K562 (cell line): ENCODE measurements around the gene COQ8A.

Experiments used
- ATF4 ChIP-seq: fragments of 450-650 bp; formaldehyde crosslinking; IDR thresholded peaks from 2 replicates; pipeline ENCODE4 v1.4.0; 2022; ENCODE audit warnings: mild to moderate bottlenecking, moderate library complexity
- CTCF ChIP-seq, 3 experiments: IDR thresholded peaks in 2 of 3; conservative IDR thresholded peaks in 1 of 3; 2 replicates each; pipeline ENCODE4 v1.5.1; 2011 to 2012; ENCODE audit warnings: low read length in 3 of 3, mild to moderate bottlenecking in 3 of 3, control low read depth in 2 of 3, improper control_type of control experiment in 1 of 3, inconsistent platforms in 1 of 3, low read depth in 1 of 3, mixed read lengths in 1 of 3, moderate library complexity in 1 of 3; ENCODE audit not compliant: insufficient read depth in 2 of 3
- DIDO1 ChIP-seq: fragments of 450-650 bp; IDR thresholded peaks from 2 replicates; pipeline ENCODE4 v1.6.1; 2016; ENCODE audit warnings: low read depth, missing biosample characterization, missing genetic modification characterization
- FOXA1 ChIP-seq: fragments of 450-650 bp; IDR thresholded peaks from 2 replicates; pipeline ENCODE4 v1.6.1; 2016; ENCODE audit warnings: mild to moderate bottlenecking, borderline replicate concordance
- IRF1 ChIP-seq: sonication (generic); formaldehyde crosslinking; IDR thresholded peaks from 2 replicates; pipeline ENCODE4 v1.8.0; 2022; ENCODE audit warnings: missing genetic modification reagents, mild to moderate bottlenecking, borderline replicate concordance
- MCM2 ChIP-seq: fragments of 450-650 bp; IDR thresholded peaks from 2 replicates; pipeline ENCODE4 v1.6.1; 2017; ENCODE audit warnings: low read depth, mild to moderate bottlenecking
- REST ChIP-seq, 2 experiments: fragments of 450-650 bp; formaldehyde crosslinking in 1 of 2; IDR thresholded peaks; 2 replicates each; pipeline versions ENCODE4 v1.4.0 to v1.6.1; 2014 to 2020; ENCODE audit warnings: mild to moderate bottlenecking in 2 of 2, borderline replicate concordance in 1 of 2, low read depth in 1 of 2
- UBTF ChIP-seq, 2 experiments: IDR thresholded peaks; 2 replicates each; pipeline ENCODE4 v1.6.1; 2012; ENCODE audit warnings: improper control_type of control experiment in 2 of 2, low read depth in 2 of 2, low read length in 2 of 2, borderline replicate concordance in 1 of 2
- ZBTB8A ChIP-seq: fragments of 450-650 bp; IDR thresholded peaks from 2 replicates; pipeline ENCODE4 v1.6.1; 2018; ENCODE audit warnings: mild to moderate bottlenecking, moderate library complexity; ENCODE audit not compliant: partially characterized antibody
- ZNF121 ChIP-seq: sonication (generic); formaldehyde crosslinking; conservative IDR thresholded peaks from 2 replicates; pipeline ENCODE4 v1.8.0; 2022; ENCODE audit warnings: missing genetic modification reagents
- ZNF232 ChIP-seq: sonication (generic); formaldehyde crosslinking; IDR thresholded peaks from 2 replicates; pipeline ENCODE4 v1.8.0; 2022; ENCODE audit warnings: mild to moderate bottlenecking, missing genetic modification reagents
- ZNF830 ChIP-seq: fragments of 250-450 bp; sonication (Bioruptor Pico); IDR thresholded peaks from 2 replicates; pipeline ENCODE4 v1.5.0; 2021; ENCODE audit warnings: mild to moderate bottlenecking

GRCh38 chr1:227002531-227003049, 62.5 kb downstream of the COQ8A start:
- TF ChIP-seq UBTF (IDR thresholded peaks at IDR 0.05; ENCODE audit: borderline replicate concordance in 1 of 2, low read depth in 2 of 2, low read length in 2 of 2) (no peak), FOXA1 (no peak), ZNF830 (CRISPR knock-in tag) (no peak), IRF1 (CRISPR knock-in tag) (no peak), REST (IDR thresholded peaks at IDR 0.05; ENCODE audit: borderline replicate concordance) (no peak), REST (CRISPR knock-in tag; IDR thresholded peaks at IDR 0.05; ENCODE audit: low read depth) (no peak), DIDO1 (tag) (no peak), CTCF (IDR thresholded peaks at IDR 0.05 in 2 of 3, conservative IDR thresholded peaks at IDR 0.05 in 1 of 3; ENCODE audit: insufficient read depth in 2 of 3, low read depth in 1 of 3, low read length in 3 of 3) (no peak), ATF4 (CRISPR knock-in tag) (no peak), ZNF121 (no peak), ZBTB8A (no peak), MCM2 (no peak), ZNF232 (CRISPR knock-in tag) (no peak)
